HepG2 (cell line): ENCODE results near the gene HSD3B7. TPM values are rescaled to one million over a fixed set of nuclear protein-coding genes. Genes with fewer than 3 reads are reported as not detected.

Experiments
- CBX5 ChIP-seq: sonication (generic); formaldehyde crosslinking; IDR thresholded peaks from 2 replicates; pipeline ENCODE4 v1.4.0; 2020; ENCODE audit warnings: missing genetic modification reagents, borderline replicate concordance
- CEBPG ChIP-seq: IDR thresholded peaks from 2 replicates; pipeline ENCODE4 v1.6.1; 2016
- CTCF ChIP-seq: sonication (generic); formaldehyde crosslinking; IDR thresholded peaks from 2 replicates; pipeline ENCODE4 v1.5.0; 2020; ENCODE audit warnings: mild to moderate bottlenecking, missing genetic modification reagents, moderate library complexity
- HIC2 ChIP-seq: sonication (generic); formaldehyde crosslinking; IDR thresholded peaks from 2 replicates; pipeline ENCODE4 v1.9.0; 2022; ENCODE audit warnings: low read depth, missing genetic modification reagents
- KLF12 ChIP-seq: sonication (generic); formaldehyde crosslinking; IDR thresholded peaks from 2 replicates; pipeline ENCODE4 v1.4.0; 2020; ENCODE audit warnings: missing genetic modification reagents, borderline replicate concordance
- RERE ChIP-seq: IDR thresholded peaks from 2 replicates; pipeline ENCODE4 v1.6.1; 2016; ENCODE audit warnings: low read depth, missing genetic modification reagents, missing compliant biosample characterization
- RFXAP ChIP-seq: sonication (generic); formaldehyde crosslinking; IDR thresholded peaks from 2 replicates; pipeline ENCODE4 v1.4.0; 2020; ENCODE audit warnings: missing genetic modification reagents, borderline replicate concordance
- SALL2 ChIP-seq: sonication (generic); formaldehyde crosslinking; IDR thresholded peaks from 2 replicates; pipeline ENCODE4 v1.8.1; 2023; ENCODE audit warnings: mild to moderate bottlenecking, missing genetic modification reagents, inconsistent platforms
- THYN1 ChIP-seq: sonication (generic); formaldehyde crosslinking; IDR thresholded peaks from 2 replicates; pipeline ENCODE4 v1.8.1; 2023; ENCODE audit warnings: low read depth, mild to moderate bottlenecking, moderate library complexity, missing genetic modification reagents, borderline replicate concordance
- YEATS2 ChIP-seq: sonication (generic); formaldehyde crosslinking; IDR thresholded peaks from 2 replicates; pipeline ENCODE4 v1.4.0; 2020; ENCODE audit warnings: missing genetic modification reagents, borderline replicate concordance
- ZBED4 ChIP-seq: sonication (generic); formaldehyde crosslinking; IDR thresholded peaks from 2 replicates; pipeline ENCODE4 v1.4.0; 2020; ENCODE audit warnings: missing genetic modification reagents, borderline replicate concordance
- ZBTB7B ChIP-seq: sonication (generic); formaldehyde crosslinking; IDR thresholded peaks from 2 replicates; pipeline ENCODE4 v1.4.0; 2020; ENCODE audit warnings: missing genetic modification reagents
- ZNF121 ChIP-seq: sonication (generic); formaldehyde crosslinking; IDR thresholded peaks from 2 replicates; pipeline ENCODE4 v1.5.0; 2020; ENCODE audit warnings: mild to moderate bottlenecking, missing genetic modification reagents
- ZNF879 ChIP-seq: sonication (generic); formaldehyde crosslinking; IDR thresholded peaks from 2 replicates; pipeline ENCODE4 v1.8.1; 2023; ENCODE audit warnings: missing genetic modification reagents
- polyA plus RNA-seq, 8 experiments: library from polyadenylated mRNA; depleted of rRNA in 3 of 8; stranded (reverse) in 7 of 8; unstranded in 1 of 8; fragments of >200 nt; fragmentation: Illumina TruSeq in 4 of 8; extraction: Trizol in 4 of 8; gene quantifications; 2 replicates each; pipeline versions ENCODE4 v1.2.1 to v1.2.3, GENCODE V29; 2011 to 2016; ENCODE audit warnings: low read depth in 4 of 8, missing spikeins in 1 of 8, mixed read lengths in 1 of 8; ENCODE audit not compliant: insufficient read depth in 1 of 8
- total RNA-seq, 5 experiments: library from RNA; depleted of rRNA; stranded (reverse); fragments of >200 nt; fragmentation: Illumina TruSeq; extraction: Trizol; gene quantifications; 2 replicates each; pipeline ENCODE4 v1.2.3, GENCODE V29; 2016; ENCODE audit warnings: low read depth in 1 of 5
- TF ChIP-seq, protein P1 (sequence below): sonication (generic); formaldehyde crosslinking; IDR thresholded peaks from 2 replicates; pipeline ENCODE4 v1.8.0; 2022; ENCODE audit warnings: low read depth, missing genetic modification reagents

The HSD3B7 gene
- total and polyA plus RNA-seq, 2 of the 13 experiments (the other 11 are each of a cell fraction or from before 2014, with no cell fraction given), result 32.9 to 69.7 TPM

- TF ChIP-seq RERE (no peak), ZBTB7B (CRISPR knock-in tag) (no peak), YEATS2 (CRISPR knock-in tag) (0 out of 2 replicates have a peak, but pooled peaks have one; percentile 28), THYN1 (CRISPR knock-in tag) (no peak), SALL2 (CRISPR knock-in tag) (no peak), RFXAP (no peak), CBX5 (CRISPR knock-in tag) (no peak), HIC2 (CRISPR knock-in tag) (peak; percentile 51; the same call in 1 of the 2 replicates), ZBED4 (CRISPR knock-in tag) (0 out of 2 replicates have a peak, but pooled peaks have one; percentile 22), CEBPG (CRISPR knock-in tag) (peak; percentile 40; the same call in 1 of the 2 replicates), KLF12 (CRISPR knock-in tag) (no peak), ZNF121 (CRISPR knock-in tag) (no peak), ZNF879 (CRISPR knock-in tag) (no peak), CTCF (CRISPR knock-in tag) (peak; percentile 94)
- TF ChIP-seq, protein P1, sequence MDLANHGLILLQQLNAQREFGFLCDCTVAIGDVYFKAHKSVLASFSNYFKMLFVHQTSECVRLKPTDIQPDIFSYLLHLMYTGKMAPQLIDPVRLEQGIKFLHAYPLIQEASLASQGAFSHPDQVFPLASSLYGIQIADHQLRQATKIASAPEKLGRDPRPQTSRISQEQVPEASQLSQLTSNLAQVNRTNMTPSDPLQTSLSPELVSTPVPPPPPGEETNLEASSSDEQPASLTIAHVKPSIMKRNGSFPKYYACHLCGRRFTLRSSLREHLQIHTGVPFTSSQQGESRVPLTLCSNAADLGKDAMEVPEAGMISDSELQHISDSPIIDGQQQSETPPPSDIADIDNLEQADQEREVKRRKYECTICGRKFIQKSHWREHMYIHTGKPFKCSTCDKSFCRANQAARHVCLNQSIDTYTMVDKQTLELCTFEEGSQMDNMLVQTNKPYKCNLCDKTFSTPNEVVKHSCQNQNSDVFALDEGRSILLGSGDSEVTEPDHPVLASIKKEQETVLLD (CRISPR knock-in tag), result no peak
These were observed 31.0 kb downstream of the HSD3B7 start (continued) for GRCh38 chr16:31016018-31016417.
